HG02943 (cell line): ENCODE results near the gene ARL5A.
"Not testable (repeated sequence)": the region's sequence is repeated elsewhere in the genome, so short reads cannot be mapped to it uniquely, and the experiment has no call there.

Experiments used
- ATAC-seq: cut with Tn5 transposase; IDR thresholded peaks from one replicate; pipeline ENCODE4 v1.9.1; 2021; ENCODE audit warnings: mild to moderate bottlenecking, low read depth, moderate library complexity; ENCODE audit not compliant: unreplicated experiment

Gene ARL5A

GRCh38 chr2:151828143-151828889, at the start of gene ARL5A:
Gene ARL5A (minus strand): TSS chr2:151828421. CDS start chr2:151828176, 245 bp downstream.
- ATAC-seq: peak; percentile 96

- ATAC-seq: not testable (repeated sequence)
Measured at GRCh38 chr2:151875631-151876030, 47.4 kb upstream of the ARL5A start.

- no peak for ATAC-seq
Measured at GRCh38 chr2:151872463-151872862, 44.2 kb upstream of the ARL5A start.

- ATAC-seq: no peak
Measured at GRCh38 chr2:151869291-151869690, 41.1 kb upstream of the ARL5A start.

- ATAC-seq: peak; percentile 99
Measured at GRCh38 chr2:151862700-151863099, 34.5 kb upstream of the ARL5A start.

- ATAC-seq: no peak
Measured at GRCh38 chr2:151861174-151861573, 33.0 kb upstream of the ARL5A start.

GRCh38 chr2:151860613-151861146, 32.5 kb upstream of the ARL5A start:
- ATAC-seq: no peak

- no peak for ATAC-seq
Measured at GRCh38 chr2:151860210-151860609, 32.0 kb upstream of the ARL5A start.

- ATAC-seq: no peak
Measured at GRCh38 chr2:151857650-151858049, 29.4 kb upstream of the ARL5A start.

- no peak for ATAC-seq
Measured at GRCh38 chr2:151855111-151855510, 26.9 kb upstream of the ARL5A start.

- ATAC-seq: no peak
Measured at GRCh38 chr2:151853070-151853758, 25.0 kb upstream of the ARL5A start.

- ATAC-seq: no peak
Measured at GRCh38 chr2:151852260-151853069, 24.2 kb upstream of the ARL5A start.

GRCh38 chr2:151851761-151852160, 23.5 kb upstream of the ARL5A start:
- ATAC-seq: no peak

GRCh38 chr2:151849413-151850010, 21.3 kb upstream of the ARL5A start:
- no peak for ATAC-seq

- no peak for ATAC-seq
Measured at GRCh38 chr2:151845884-151846283, 17.7 kb upstream of the ARL5A start.

- no peak for ATAC-seq
Measured at GRCh38 chr2:151845481-151845880, 17.3 kb upstream of the ARL5A start.

- no peak for ATAC-seq
Measured at GRCh38 chr2:151844211-151844896, 16.1 kb upstream of the ARL5A start.

GRCh38 chr2:151843691-151844061, 15.5 kb upstream of the ARL5A start:
- ATAC-seq: no peak

GRCh38 chr2:151842830-151843690, 14.8 kb upstream of the ARL5A start:
- ATAC-seq: no peak
